COLO829 (cell line): ENCODE data around the gene SPRYD4.
"Not testable (repeated sequence)": the region's sequence is repeated elsewhere in the genome, so short reads cannot be mapped to it uniquely, and the experiment has no call there.

ENCODE experiments used
- DNase-seq: peaks from one replicate; pipeline ENCODE4 v3.0.0; 2012; ENCODE audit warnings: low spot score

SPRYD4 gene

DNA sequence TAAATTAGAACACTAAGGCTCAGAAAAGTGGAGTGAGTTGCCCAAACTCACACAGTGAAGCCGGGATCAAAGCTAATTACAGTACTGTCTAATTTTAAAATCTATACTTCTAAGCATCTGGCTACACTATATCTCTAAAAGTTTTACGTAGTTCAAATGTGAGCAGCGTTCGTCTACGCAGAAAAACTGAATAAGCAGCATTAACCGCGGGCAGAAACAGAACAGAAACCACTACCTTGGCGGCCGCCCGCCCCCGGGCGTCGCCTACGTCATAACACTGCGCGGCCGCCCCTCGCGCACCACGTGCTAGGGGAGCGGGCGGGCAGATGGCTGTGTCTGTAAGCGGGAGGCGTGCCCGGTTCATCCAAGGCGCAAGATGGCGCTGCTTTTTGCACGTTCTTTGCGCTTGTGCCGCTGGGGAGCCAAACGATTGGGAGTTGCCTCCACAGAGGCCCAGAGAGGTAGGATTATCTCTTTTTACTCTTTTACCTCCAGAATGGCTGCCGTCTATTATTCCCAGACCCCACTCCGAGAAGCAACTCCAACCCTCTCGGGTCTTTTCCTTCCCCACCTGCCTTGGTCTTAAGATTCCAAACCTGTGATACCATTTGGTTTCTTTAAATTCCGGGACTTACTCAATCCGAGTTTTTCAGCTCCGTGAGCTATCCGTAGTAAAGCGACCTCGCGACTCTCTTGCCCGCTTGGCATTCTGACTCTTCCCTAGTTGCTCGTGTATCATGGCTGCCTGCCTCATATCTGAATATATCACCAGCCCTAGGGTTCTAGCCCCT, at the start of gene SPRYD4:
TSS of gene SPRYD4 (plus strand) at position 363 of the 791 bp plus-strand sequence. CDS start at position 377, 14 bp downstream.
- DNase-seq: peak; percentile 84

DNA sequence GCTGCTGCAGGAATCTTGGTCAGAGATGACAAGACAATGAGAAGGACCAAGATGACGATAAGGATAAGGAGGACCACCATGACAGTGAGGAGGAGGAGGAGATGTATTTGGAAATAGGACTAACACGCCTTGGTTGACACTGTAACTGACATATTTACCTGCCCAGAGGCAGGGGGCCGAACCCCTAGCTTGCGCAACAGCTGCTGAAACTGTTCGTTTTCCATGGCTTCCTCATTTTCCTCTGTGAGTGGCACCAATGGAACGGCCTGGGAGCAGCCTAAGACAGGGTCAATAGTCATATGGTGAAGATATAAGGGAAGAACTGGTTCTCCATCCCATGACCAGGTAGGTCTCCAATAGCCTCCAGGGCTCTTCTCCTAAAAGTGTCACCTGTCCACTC, 48.0 kb upstream of the SPRYD4 start:
- DNase-seq: no peak

DNA sequence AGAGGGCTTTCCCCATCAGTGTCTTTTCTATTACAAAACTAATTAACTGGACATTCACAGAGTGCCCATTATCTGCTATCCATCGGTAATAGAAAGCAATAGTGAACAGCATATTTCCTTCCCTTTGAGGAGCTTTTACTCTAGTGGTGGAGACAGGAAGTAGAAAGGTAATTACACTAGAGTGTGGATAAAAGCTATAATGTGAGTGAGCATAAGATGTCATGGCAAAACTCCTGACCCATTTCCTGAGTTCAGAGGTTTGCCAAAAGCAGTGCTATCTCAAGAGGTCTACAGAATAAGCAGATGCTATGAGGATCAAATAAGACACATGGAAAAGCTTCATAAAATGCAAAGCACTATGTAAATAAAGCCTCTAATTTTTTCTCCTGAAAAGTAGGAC, 43.2 kb upstream of the SPRYD4 start:
- DNase-seq: no peak

DNA sequence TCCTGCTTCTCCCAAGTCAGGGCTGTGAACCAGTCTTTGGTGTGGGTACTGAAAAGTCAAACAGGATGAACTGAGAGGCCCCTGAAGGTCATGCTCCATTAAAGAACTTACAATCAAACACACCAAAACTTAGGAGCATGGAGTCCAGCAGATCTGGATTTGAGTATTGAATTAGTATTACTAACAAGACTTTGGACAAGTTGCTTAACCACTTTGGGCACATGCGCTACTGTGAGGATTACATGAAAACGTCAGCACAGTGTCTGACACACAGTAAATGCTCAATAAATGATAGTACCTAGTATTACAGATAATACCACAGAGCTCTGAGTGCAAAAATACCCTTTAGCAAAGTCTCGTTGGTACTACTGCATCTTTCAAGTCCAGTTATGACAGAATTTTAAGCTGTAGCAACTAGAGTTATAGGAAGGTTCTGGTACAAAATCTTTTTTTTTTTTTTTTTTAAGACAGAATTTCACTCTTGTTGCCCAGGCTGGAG, 42.4 kb upstream of the SPRYD4 start:
- no peak for DNase-seq

DNA sequence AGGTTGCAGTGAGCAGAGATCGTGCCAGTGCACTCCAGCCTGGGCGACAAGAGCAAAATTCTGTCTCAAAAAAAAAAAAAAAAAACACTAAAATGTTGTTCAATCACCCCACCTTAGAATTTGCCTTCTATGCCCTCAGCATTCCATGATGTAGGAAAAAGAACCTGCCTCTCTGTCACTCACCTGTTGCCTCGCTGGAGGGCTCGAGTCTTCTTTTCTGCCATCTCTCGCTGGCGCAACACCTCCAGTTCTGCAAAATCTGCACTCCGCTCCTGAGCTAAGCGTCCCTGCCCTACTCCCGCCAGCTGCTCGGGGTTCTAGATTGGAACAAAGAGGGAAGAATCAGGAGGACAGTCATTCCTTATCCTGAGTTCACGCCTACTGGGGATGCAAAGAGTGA, 37.1 kb upstream of the SPRYD4 start:
- no peak for DNase-seq

DNA sequence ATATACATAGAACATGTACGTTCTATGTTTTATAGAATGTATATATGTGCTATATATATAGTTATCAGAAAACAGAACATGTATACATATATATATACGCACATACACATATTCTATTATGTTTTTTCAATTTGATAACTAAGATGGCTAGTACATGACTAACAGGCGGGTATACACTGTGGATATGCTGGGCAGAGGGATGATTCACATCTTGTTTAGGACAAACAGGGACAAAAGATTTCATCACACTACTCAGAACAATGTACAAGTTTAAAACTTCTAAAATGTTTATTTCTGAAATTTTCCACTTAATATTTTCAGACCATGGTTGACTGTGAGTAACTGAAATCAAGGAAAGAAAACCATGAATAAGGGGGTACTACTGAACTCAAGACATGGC, 36.5 kb upstream of the SPRYD4 start:
- no peak for DNase-seq

DNA sequence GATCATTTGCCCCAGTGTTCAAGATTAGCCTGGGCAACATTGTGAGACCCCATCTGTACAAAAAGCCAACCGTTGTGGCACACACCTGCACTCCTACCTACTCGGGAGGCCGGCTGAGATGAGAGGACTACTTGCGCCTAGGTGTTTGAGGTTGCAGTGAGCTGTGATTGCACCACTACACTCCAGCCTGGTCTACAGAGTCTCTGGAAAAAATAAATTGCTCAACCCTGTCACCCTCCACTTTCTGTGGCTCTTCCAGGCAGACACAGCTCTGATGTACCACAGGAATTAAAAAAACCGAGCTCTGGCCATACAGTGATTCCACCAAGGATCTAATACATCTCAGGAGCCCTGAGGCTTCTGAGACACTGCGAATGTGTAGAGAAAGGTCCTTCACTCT, 33.5 kb upstream of the SPRYD4 start:
- no peak for DNase-seq

DNA sequence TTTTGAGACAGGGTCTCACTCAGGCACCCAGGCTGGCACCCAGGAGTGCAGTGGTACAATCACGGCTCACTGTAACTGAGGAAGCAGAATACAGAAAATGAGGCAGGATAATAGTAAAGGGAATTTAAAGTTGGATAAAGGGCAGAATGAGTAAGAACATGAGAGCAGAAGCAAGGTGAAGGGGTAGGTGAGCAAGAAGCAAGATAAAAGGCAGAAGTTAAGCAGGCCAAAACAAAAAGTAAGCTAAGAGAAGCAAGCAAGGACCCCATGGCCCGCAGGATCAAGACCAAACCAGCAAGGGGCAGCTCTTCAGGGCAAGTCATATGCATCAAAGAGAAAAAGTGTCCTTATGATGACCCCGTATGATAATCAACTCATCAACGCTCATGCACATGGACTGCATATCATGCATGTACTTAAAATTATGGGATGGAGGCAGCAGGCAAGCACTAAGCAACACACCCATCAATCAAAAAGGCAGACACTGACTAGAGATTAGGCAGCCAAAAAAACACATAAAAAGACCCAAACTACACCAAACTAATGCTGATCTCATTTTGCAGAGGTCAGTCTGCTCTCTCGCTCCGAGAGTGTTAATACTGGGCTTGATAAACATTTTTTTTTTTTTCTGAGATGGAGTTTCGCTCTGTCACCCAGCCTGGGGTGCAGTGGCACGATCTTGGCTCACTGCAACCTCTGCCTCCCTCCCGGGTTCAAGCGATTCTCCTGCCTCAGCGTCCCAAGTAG, 30.8 kb upstream of the SPRYD4 start:
- DNase-seq: no peak

DNA sequence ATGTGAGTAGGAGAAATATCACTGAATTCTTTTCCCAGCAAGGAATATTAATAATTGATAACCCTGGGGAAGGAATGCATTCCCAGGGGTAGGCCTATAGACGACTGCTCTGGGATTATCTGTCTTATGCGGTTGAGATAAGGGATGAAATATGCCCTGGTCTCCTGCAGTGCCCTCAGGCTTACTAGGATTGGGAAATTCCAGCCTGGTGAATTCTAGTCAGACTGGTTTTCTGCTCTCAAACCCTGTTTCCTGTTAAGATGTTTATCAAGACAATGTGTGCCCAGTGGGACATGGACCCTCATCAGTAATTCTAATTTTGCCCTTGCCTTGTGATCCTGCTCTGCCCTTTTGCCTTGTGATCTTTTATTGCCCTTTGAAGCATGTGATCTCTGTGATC, 25.2 kb upstream of the SPRYD4 start:
- DNase-seq: not testable (repeated sequence)

DNA sequence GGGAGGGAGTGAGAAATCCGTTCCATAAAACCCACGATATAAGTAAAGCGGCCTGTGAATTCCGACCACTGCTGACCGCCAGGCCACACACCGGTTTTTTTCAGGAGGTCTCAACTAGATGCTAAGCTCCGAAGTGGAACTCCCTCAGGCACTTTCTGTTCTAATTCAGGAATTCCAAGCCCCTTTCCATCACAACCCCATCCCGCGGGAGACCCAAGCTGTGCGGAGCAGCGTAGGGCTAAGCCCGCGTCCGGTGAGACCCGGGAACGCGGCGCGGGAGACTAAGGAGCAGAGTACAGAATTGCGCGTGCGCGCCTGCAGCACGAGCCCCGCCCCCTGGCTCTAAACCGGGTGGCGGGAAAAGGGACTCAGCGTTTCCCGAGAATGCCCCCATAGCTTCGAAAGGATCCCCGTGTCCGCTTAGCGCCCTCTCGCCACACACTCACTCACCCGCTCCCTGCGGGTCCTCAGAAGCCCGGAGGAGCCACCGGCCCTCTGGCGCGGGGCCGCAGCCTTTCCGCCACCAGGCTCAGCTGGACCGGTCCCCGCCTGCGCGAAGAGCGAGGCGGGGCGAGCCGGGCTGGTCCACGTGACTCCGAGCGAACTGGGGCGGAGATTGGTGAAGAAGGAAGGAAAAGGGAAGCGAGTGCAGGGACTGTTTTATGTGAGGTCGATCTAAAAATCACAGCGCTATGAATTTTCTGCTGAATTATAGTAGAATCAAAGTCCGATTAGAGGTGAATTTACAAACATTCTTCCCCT, 19.3 kb upstream of the SPRYD4 start, which contains the start of gene TIMELESS:
TSS of gene TIMELESS (minus strand) at position 567 of the 762 bp plus-strand sequence. CDS start 15,256 bp downstream, outside the sequence.
- peak; percentile 98 for DNase-seq

DNA sequence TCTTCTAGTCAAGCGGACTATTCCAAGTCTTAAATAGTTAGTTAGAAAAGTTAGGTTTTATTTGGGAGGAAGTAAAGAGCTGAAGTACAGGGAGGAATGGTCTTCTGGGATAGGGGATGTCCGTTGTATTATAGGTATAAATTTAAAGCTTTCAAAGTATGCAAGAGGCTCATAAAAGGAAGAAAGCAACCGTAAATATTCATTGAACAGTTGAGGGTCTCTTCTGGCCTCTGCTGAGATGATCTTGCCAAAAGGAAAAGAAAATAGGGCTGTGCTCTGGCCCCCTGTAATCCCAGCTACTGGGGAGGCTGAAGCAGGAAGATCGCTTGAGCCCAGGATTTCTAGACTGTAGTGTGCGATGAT, 18.8 kb upstream of the SPRYD4 start:
- no peak for DNase-seq

DNA sequence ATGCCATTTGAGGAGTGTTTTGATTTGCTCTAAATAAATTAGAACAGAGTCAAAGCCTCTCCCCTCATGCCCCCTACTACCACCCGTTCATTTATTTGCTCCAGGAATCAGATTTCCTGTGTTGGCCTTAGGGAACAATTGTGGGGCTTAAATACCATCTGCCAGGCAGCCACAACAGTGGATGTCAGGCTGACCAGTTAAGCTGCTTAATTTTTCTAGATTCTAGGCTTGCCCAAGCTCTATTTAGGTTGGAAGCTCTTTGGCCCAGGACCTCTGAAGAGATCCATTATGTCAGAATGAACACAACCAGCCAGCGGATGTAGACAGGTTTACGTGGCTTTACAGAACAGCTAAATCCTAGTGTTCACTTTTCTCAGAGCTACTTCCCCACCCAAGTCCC, 18.1 kb upstream of the SPRYD4 start:
- DNase-seq: no peak

DNA sequence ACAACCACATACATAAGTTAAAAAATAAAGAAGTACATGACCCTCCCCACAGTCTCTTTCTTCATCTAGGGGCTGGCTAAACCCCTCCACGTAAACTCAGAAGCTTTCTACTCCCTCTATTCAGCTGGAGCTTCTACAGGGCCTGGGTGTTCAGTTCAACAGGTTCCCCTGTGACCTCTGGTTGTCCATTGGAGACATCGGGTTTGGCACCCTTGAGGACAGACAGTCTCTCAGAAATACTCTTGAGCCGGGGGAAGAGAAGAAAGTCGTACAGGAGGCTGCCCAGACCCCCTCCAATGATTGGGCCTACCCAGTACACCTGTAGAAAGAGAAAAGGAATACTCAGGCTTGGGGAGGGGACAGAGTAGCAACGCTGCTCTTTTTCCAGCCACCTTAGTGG, 17.2 kb upstream of the SPRYD4 start:
- no peak for DNase-seq

DNA sequence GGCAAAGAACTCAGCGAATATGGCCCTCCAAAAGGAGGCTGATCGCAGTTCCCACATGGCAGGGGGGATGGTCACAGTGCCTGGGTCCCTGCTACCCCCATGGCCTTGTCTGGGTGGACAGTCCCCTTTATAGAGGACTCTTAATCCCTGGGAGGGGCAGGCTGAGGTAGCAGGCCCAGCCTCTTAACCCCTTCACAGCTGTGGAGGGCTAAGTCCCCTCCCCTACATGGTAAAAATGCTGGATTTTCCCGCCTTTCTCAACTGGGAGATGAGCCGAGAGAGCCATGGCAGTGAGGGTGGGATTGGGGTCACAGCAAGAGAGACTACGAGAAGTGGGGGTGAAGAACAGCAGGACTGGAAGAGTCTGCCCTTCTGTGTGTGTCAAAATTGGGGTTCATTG, 13.8 kb upstream of the SPRYD4 start, which contains the start of gene MIP:
TSS of gene MIP (minus strand) at position 101 of the 400 bp plus-strand sequence. CDS start at position 57, 44 bp downstream.
- no peak for DNase-seq

DNA sequence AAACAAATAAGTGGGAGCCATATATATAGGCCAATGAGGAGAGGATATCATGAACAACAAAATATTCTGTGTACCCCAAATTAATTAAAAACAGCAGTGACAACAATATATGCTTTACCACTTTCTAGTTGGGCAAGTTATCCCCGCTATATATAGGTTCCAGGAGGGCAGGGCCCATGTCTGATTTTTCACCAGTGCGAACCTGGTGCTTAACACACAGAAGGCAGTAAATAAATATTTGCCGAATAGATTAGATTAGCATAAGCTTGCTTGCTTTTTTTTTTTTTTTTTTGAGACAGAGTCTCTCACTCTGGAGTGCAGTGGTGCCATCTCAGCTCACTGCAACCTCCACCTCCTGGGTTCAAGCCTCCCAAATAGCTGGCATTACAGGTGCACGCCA, 10.6 kb upstream of the SPRYD4 start:
- DNase-seq: no peak

DNA sequence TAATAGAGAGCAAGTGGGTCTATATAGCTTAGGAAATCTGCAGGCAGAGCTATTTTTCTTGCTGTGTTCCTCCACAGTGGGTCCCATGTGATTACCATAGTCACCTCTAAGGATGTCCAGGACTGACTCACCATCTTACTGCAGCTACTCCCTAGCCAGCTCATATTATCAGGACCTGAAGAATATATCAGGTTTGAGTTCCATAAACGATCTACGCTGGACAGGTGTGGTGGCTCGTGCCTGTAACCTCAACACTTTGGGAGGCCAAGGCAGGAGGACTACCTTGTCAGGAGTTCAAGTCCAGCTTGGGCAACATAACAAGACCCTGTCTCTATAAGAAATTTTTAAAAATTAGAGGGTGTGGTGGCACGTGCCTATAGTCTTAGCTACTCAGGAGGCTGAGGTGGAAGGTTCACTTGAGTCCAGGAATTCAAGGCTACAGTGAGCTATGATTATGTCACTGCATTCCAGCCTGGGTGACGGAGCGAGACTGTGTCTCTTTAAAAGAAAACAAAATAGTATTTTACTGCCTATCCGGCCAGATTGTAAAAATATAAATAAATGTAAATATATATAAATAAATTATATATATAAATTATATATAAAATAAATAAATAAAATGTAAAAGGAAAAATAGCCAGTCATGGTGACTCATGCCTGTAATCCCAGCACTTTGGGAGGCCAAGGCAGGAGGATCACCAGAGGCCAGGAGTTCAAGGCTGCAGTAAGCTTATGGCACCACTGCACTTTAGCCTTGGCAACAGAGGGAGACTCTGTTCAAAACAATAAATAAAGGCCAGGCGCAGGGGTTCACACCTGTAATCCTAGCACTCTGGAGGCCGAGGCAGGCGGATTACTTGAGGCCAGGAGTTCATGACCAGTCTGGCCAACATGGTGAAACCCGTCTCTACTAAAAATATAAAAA, 6.9 kb upstream of the SPRYD4 start:
- DNase-seq: no peak

DNA sequence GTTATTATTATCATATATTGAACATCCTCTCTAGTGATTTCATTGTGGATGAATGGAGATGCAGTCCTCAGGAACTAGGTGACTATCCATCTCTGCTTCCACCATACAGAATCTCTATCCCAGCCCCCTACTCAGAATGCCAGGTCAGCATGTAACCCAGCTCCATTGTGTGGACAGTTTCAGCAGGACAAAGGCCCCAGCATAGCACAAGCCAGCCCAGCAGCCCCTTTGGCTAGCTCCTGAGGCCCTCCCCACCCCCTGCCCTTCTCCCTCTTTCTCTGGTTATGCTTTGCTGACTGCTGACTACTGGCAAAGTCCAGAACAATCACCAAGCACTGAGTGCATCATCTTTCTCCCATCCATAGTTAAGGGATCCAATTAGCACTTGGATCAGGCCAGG, 5.8 kb upstream of the SPRYD4 start:
- no peak for DNase-seq

DNA sequence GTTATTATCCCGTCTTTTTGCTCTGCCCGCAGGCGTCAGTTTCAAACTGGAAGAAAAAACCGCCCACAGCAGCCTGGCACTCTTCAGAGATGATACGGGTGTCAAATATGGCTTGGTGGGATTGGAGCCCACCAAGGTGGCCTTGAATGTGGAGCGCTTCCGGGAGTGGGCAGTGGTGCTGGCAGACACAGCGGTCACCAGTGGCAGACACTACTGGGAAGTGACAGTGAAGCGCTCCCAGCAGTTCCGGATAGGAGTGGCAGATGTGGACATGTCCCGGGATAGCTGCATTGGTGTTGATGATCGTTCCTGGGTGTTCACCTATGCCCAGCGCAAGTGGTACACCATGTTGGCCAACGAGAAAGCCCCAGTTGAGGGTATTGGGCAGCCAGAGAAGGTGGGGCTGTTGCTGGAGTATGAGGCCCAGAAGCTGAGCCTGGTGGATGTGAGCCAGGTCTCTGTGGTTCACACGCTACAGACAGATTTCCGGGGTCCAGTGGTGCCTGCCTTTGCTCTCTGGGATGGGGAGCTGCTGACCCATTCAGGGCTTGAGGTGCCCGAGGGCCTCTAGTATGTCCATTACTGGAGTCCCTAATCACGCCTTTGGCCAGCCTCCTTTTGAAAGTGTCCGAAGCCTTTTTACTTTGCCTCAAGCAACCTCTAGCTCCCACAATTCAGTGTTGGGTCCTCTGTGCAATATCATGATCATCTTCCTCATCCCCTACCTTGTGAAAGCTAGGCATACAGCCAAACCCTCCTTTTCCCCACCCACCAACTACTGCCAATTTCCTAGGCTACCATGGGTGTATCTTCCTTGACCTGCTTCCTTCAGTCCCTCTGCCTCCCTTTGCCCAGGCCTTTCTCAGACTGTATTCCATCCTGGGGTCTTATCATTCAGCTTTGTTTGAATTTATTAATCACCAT, 891 bp downstream of the SPRYD4 start:
- peak; percentile 23 for DNase-seq

DNA sequence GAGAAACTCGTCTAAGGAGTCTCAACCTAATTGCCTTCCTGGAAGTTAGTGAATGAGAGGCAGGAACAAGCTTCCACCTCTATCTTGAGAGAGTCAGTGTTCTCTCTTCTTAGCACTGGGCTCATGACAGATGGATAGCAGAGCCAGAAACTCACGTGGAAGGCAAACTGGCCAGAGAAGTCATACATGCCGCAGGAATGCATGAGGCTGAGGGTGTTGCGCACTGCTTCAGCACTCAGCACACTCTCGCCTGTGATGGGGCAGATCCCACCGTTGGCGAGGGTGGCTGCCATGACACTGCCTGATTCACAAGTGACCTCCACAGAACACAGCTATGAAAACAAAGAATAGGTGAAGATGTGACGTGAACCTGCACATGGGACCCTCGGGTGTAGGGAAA, 6.0 kb downstream of the SPRYD4 start:
- no peak for DNase-seq

DNA sequence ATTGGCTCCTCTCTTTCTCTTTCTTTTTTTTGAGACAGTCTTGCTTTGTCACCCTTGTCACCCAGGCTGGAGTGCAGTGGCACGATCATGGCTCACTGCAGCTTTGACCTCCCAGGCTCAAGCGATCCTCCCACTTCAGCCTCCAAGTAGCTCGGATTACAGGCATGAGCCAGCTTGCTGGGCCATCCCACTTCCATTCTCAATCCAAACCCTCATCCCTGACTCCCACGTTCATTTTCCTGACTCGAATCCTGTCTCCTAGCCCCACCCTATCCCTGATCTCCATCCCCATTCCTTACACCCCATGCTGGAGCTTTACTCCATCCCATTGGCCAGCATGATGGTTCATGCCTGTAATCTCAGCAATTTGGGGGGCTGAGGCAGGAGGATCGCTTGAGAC, 7.8 kb downstream of the SPRYD4 start:
- DNase-seq: no peak
